HepG2 (cell line): ENCODE measurements around the gene LLGL2. TPM values are rescaled to one million over a fixed set of nuclear protein-coding genes. Genes with fewer than 3 reads are reported as not detected.
A peak's percentile ranks its signal among the peaks of the same experiment; 100 is the strongest.

Experiments used
- SKI ChIP-seq: fragments of 450-650 bp; IDR thresholded peaks from one replicate; pipeline ENCODE4 v1.6.1; 2018; ENCODE audit warnings: mild to moderate bottlenecking; ENCODE audit not compliant: partially characterized antibody
- SOX5 ChIP-seq: IDR thresholded peaks from 2 replicates; pipeline ENCODE4 v1.6.1; 2016; ENCODE audit warnings: borderline replicate concordance
- ZFP36L2 ChIP-seq: sonication (generic); formaldehyde crosslinking; IDR thresholded peaks from 2 replicates; pipeline ENCODE4 v1.4.0; 2020; ENCODE audit warnings: missing genetic modification reagents
- ZNF256 ChIP-seq: sonication (generic); formaldehyde crosslinking; conservative IDR thresholded peaks from 2 replicates; pipeline ENCODE4 v1.4.0; 2020; ENCODE audit warnings: missing genetic modification reagents
- ZNF616 ChIP-seq: sonication (generic); formaldehyde crosslinking; IDR thresholded peaks from 2 replicates; pipeline ENCODE4 v1.5.0; 2020; ENCODE audit warnings: low read depth, mild to moderate bottlenecking, missing genetic modification reagents
- polyA plus RNA-seq, 8 experiments: library from polyadenylated mRNA; depleted of rRNA in 3 of 8; stranded (reverse) in 7 of 8; unstranded in 1 of 8; fragments of >200 nt; fragmentation: Illumina TruSeq in 4 of 8; extraction: Trizol in 4 of 8; gene quantifications; 2 replicates each; pipeline versions ENCODE4 v1.2.1 to v1.2.3, GENCODE V29; 2011 to 2016; ENCODE audit warnings: low read depth in 4 of 8, missing spikeins in 1 of 8, mixed read lengths in 1 of 8; ENCODE audit not compliant: insufficient read depth in 1 of 8
- total RNA-seq, 5 experiments: library from RNA; depleted of rRNA; stranded (reverse); fragments of >200 nt; fragmentation: Illumina TruSeq; extraction: Trizol; gene quantifications; 2 replicates each; pipeline ENCODE4 v1.2.3, GENCODE V29; 2016; ENCODE audit warnings: low read depth in 1 of 5
- TF ChIP-seq, protein P1 (sequence below): sonication (generic); formaldehyde crosslinking; IDR thresholded peaks from 2 replicates; pipeline ENCODE4 v1.5.1; 2020; ENCODE audit warnings: mild to moderate bottlenecking, missing genetic modification reagents, borderline replicate concordance
- TF ChIP-seq, protein P2 (sequence below): sonication (generic); formaldehyde crosslinking; conservative IDR thresholded peaks from 2 replicates; pipeline ENCODE4 v1.4.0; 2020; ENCODE audit warnings: missing genetic modification reagents
- TF ChIP-seq, protein P3 (sequence below): sonication (generic); formaldehyde crosslinking; IDR thresholded peaks from 2 replicates; pipeline ENCODE4 v1.4.0; 2020; ENCODE audit warnings: mild to moderate bottlenecking, missing genetic modification reagents
- TF ChIP-seq, protein P4 (sequence below): sonication (generic); formaldehyde crosslinking; IDR thresholded peaks from 2 replicates; pipeline ENCODE4 v1.5.0; 2020; ENCODE audit warnings: missing genetic modification reagents

LLGL2 gene
- total and polyA plus RNA-seq, 2 of the 13 experiments (the other 11 are each of a cell fraction or from before 2014, with no cell fraction given), result 83.0 to 86.7 TPM

DNA sequence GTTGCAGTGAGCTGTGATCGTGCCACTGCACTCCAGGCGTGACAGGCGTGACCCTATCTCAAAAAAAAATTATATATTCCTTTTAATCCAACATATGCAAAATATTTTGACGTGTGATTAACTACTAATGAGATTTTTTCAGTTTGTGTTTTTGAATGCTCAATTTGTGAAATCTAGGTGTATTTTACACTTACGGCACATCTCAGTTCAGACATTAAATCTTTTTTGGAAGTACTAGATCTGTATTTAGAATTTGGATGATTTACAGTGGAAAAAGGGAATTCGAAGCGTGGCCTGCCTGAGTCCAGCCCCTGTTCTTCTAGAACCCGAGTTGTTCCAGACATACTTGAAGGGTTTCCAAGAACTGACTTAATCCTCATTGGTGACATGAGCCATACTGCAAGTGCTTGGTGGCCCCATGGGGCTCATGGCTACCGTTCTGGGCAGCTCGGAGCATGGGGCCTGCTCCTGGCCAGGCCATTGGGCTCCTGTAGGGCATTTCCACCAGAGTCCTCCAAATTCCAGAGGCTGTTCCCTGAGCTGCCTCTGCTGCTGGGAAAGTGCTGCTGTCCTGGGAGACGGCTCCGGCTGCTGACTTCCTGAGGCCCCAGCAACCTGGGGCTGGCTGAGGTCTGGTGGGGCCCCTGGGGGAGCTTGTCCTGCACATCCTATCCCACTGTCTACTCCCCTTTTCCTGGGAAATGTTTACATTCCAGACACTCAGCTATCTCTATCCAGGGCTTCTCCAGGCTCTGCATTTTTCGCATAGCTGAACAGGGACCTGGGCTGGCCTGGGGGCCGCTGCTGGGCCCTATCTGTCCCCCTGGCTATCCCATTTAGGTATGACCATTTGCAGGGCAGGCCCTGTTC lies 27.2 kb downstream of the LLGL2 start (continued):
- TF ChIP-seq, protein P1, sequence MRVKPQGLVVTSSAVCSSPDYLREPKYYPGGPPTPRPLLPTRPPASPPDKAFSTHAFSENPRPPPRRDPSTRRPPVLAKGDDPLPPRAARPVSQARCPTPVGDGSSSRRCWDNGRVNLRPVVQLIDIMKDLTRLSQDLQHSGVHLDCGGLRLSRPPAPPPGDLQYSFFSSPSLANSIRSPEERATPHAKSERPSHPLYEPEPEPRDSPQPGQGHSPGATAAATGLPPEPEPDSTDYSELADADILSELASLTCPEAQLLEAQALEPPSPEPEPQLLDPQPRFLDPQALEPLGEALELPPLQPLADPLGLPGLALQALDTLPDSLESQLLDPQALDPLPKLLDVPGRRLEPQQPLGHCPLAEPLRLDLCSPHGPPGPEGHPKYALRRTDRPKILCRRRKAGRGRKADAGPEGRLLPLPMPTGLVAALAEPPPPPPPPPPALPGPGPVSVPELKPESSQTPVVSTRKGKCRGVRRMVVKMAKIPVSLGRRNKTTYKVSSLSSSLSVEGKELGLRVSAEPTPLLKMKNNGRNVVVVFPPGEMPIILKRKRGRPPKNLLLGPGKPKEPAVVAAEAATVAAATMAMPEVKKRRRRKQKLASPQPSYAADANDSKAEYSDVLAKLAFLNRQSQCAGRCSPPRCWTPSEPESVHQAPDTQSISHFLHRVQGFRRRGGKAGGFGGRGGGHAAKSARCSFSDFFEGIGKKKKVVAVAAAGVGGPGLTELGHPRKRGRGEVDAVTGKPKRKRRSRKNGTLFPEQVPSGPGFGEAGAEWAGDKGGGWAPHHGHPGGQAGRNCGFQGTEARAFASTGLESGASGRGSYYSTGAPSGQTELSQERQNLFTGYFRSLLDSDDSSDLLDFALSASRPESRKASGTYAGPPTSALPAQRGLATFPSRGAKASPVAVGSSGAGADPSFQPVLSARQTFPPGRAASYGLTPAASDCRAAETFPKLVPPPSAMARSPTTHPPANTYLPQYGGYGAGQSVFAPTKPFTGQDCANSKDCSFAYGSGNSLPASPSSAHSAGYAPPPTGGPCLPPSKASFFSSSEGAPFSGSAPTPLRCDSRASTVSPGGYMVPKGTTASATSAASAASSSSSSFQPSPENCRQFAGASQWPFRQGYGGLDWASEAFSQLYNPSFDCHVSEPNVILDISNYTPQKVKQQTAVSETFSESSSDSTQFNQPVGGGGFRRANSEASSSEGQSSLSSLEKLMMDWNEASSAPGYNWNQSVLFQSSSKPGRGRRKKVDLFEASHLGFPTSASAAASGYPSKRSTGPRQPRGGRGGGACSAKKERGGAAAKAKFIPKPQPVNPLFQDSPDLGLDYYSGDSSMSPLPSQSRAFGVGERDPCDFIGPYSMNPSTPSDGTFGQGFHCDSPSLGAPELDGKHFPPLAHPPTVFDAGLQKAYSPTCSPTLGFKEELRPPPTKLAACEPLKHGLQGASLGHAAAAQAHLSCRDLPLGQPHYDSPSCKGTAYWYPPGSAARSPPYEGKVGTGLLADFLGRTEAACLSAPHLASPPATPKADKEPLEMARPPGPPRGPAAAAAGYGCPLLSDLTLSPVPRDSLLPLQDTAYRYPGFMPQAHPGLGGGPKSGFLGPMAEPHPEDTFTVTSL (CRISPR knock-in tag), result no peak
- TF ChIP-seq ZNF256 (CRISPR knock-in tag), result no peak
- TF ChIP-seq, protein P2, sequence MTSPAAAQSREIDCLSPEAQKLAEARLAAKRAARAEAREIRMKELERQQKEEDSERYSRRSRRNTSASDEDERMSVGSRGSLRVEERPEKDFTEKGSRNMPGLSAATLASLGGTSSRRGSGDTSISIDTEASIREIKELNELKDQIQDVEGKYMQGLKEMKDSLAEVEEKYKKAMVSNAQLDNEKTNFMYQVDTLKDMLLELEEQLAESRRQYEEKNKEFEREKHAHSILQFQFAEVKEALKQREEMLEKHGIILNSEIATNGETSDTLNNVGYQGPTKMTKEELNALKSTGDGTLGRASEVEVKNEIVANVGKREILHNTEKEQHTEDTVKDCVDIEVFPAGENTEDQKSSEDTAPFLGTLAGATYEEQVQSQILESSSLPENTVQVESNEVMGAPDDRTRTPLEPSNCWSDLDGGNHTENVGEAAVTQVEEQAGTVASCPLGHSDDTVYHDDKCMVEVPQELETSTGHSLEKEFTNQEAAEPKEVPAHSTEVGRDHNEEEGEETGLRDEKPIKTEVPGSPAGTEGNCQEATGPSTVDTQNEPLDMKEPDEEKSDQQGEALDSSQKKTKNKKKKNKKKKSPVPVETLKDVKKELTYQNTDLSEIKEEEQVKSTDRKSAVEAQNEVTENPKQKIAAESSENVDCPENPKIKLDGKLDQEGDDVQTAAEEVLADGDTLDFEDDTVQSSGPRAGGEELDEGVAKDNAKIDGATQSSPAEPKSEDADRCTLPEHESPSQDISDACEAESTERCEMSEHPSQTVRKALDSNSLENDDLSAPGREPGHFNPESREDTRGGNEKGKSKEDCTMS (CRISPR knock-in tag), result no peak; the same call in 1 of the 2 replicates
- no peak for TF ChIP-seq ZNF616
- TF ChIP-seq, protein P3, sequence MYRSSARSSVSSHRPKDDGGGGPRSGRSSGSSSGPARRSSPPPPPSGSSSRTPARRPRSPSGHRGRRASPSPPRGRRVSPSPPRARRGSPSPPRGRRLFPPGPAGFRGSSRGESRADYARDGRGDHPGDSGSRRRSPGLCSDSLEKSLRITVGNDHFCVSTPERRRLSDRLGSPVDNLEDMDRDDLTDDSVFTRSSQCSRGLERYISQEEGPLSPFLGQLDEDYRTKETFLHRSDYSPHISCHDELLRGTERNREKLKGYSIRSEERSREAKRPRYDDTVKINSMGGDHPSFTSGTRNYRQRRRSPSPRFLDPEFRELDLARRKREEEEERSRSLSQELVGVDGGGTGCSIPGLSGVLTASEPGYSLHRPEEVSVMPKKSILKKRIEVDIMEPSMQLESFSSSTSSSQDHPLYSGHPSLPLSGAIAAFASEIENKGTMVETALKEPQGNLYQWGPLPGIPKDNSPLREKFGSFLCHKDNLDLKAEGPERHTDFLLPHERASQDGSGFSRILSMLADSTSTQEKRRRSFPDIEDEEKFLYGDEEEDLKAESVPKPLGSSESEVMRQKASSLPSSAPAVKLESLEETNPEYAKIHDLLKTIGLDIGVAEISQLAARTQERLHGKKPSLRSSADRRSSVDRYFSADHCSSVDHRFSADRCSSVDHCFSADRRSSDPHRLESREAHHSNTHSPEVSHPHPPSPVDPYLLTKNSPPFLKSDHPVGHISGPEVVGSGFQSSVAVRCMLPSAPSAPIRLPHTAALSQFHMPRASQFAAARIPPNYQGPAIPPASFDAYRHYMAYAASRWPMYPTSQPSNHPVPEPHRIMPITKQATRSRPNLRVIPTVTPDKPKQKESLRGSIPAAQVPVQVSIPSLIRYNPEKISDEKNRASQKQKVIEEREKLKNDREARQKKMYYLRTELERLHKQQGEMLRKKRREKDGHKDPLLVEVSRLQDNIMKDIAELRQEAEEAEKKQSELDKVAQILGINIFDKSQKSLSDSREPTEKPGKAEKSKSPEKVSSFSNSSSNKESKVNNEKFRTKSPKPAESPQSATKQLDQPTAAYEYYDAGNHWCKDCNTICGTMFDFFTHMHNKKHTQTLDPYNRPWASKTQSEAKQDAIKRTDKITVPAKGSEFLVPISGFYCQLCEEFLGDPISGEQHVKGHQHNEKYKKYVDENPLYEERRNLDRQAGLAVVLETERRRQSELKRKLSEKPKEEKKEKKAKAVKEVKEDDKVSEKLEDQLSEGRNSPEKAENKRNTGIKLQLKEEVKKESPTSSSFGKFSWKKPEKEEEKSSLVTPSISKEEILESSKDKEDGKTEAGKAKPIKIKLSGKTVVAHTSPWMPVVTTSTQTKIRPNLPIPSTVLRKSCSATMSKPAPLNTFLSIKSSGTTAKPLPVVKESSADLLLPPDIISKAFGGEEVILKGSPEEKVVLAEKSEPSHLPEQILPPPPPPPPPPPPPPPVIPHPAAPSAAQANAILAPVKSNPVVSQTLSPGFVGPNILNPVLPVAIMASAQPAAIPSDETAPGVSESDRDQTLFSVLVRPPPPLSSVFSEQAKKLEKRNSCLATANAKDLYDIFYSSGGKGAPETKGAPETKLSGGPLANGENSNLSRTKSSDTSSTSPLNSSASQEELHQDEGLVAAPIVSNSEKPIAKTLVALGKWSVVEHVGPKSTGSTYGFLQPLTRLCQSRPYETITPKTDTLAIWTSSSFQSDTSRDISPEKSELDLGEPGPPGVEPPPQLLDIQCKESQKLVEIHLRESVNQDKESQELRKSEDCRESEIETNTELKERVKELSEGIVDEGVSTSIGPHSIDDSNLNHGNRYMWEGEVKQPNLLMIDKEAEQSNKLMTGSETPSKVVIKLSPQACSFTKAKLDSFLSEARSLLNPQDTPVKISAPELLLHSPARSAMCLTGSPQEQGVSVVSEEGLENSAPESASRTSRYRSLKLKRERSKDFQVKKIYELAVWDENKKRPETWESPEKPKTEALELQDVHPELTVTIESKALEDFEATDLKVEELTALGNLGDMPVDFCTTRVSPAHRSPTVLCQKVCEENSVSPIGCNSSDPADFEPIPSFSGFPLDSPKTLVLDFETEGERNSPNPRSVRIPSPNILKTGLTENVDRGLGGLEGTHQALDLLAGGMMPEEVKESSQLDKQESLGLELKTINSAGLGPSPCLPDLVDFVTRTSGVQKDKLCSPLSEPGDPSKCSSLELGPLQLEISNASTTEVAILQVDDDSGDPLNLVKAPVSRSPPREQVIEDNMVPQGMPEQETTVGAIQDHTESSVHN (CRISPR knock-in tag), result no peak
- TF ChIP-seq, protein P4, sequence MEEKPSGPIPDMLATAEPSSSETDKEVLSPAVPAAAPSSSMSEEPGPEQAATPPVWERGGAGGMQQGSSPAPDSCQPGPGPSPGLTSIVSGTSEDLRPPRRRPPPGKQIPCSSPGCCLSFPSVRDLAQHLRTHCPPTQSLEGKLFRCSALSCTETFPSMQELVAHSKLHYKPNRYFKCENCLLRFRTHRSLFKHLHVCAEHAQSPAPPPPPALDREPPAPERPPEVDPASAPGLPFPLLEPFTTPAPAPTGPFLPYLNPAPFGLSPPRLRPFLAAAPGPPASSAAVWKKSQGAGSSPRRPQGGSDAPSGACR (CRISPR knock-in tag), result no peak
- TF ChIP-seq SOX5 (CRISPR knock-in tag), result peak; percentile 51; the same call in 1 of the 2 replicates
- TF ChIP-seq SKI, result peak; percentile 42
- no peak for TF ChIP-seq ZFP36L2 (CRISPR knock-in tag)
